Measurements from ENCODE around the gene MMP17.

Gene MMP17

GRCh38 chr12:131836193-131836592, 8.0 kb downstream of the MMP17 start:
- no peak for DNase-seq (ENCODE audit: low spot score)
- TF ChIP-seq CTCF (IDR thresholded peaks at IDR 0.05; ENCODE audit: extremely low read depth, missing control alignments): no peak

GRCh38 chr12:131836714-131837397, 8.7 kb downstream of the MMP17 start:
- no peak for TF ChIP-seq CTCF (IDR thresholded peaks at IDR 0.05; ENCODE audit: extremely low read depth, missing control alignments)
- no peak for DNase-seq (ENCODE audit: low spot score)

GRCh38 chr12:131840643-131841416, 12.6 kb downstream of the MMP17 start:
- DNase-seq (ENCODE audit: low spot score): no peak
- no peak for TF ChIP-seq CTCF (IDR thresholded peaks at IDR 0.05; ENCODE audit: extremely low read depth, missing control alignments)

GRCh38 chr12:131841547-131841946, 13.4 kb downstream of the MMP17 start:
- TF ChIP-seq CTCF (IDR thresholded peaks at IDR 0.05; ENCODE audit: extremely low read depth, missing control alignments): no peak
- DNase-seq (ENCODE audit: low spot score): no peak

GRCh38 chr12:131842169-131842568, 14.0 kb downstream of the MMP17 start:
- no peak for DNase-seq (ENCODE audit: low spot score)

GRCh38 chr12:131843527-131843926, 15.3 kb downstream of the MMP17 start:
- TF ChIP-seq CTCF (IDR thresholded peaks at IDR 0.05; ENCODE audit: extremely low read depth, missing control alignments): no peak
- DNase-seq (ENCODE audit: low spot score): no peak

More at GRCh38 chr12:131842169-131842568, 14.0 kb downstream of the MMP17 start:
- no peak for TF ChIP-seq CTCF (IDR thresholded peaks at IDR 0.05; ENCODE audit: extremely low read depth, missing control alignments)

GRCh38 chr12:131844140-131844539, 15.9 kb downstream of the MMP17 start:
- DNase-seq (ENCODE audit: low spot score): no peak
- no peak for TF ChIP-seq CTCF (IDR thresholded peaks at IDR 0.05; ENCODE audit: extremely low read depth, missing control alignments)
